HepG2 (cell line): Measurements from ENCODE around the gene JMJD1C. TPM values are rescaled to one million over a fixed set of nuclear protein-coding genes. Genes with fewer than 3 reads are reported as not detected.

ENCODE experiments used
- ATAC-seq: fragments of 200-7000 bp; cut with Tn5 transposase; 3 replicates; pipeline ENCODE4 v1.9.1; 2020; ENCODE audit warnings: mild to moderate bottlenecking, moderate library complexity
- BruUV-seq: library from RNA; stranded (reverse); fragments of 400-500 nt; replicated peaks from 2 replicates; lab custom pipeline; 2021; lab: Mats Ljungman, UMichigan
- CTCF ChIA-PET: fragments of 300-600 bp; formaldehyde crosslinking; extraction: SDS; loops from one replicate; lab custom pipeline; 2021; ENCODE audit warnings: low total read pairs, inconsistent platforms, low intra/inter-chr PET ratio; lab: Yijun Ruan, JAX
- POLR2A ChIA-PET: fragments of 350-600 bp; sonication (Branson Sonifier 250); formaldehyde crosslinking; loops from one replicate; lab custom pipeline; 2020; ENCODE audit warnings: antibody characterized with exemption, inconsistent platforms; lab: Yijun Ruan, JAX
- DNase-seq: peaks from one replicate; pipeline ENCODE4 v3.0.0-alpha.2; 2015; ENCODE audit warnings: low spot score
- FAIRE-seq: peaks from 3 replicates; lab custom pipeline; 2011; peaks lifted over from hg19 to GRCh38; lab: Jason Lieb, UNC
- H2AFZ ChIP-seq: one replicate; pipeline ENCODE4 v1.6.1; 2011; ENCODE audit warnings: low read length, inconsistent platforms
- H3K27ac ChIP-seq: fragments of 300-600 bp; 3 replicates; pipeline ENCODE4 v1.8.0; 2011; ENCODE audit warnings: mixed run types, mild to moderate bottlenecking, mixed read lengths, low read length, inconsistent platforms; ENCODE audit not compliant: insufficient read depth; ENCODE audit errors: extremely low read length
- H3K27me3 ChIP-seq, 2 experiments: fragments of 200-600 bp in 1 of 2; 2 replicates in 1 of 2; 3 replicates in 1 of 2; pipeline versions ENCODE4 v1.6.0 to v1.8.0; 2011; ENCODE audit warnings: low read length in 2 of 2, mild to moderate bottlenecking in 2 of 2, moderate library complexity in 2 of 2, inconsistent platforms in 1 of 2; ENCODE audit not compliant: insufficient read depth in 2 of 2, control insufficient read depth in 1 of 2
- H3K36me3 ChIP-seq, 2 experiments: fragments of 200-600 bp in 1 of 2; replicated peaks in 1 of 2; 2 replicates in 1 of 2; 3 replicates in 1 of 2; pipeline versions ENCODE4 v1.5.1 to v1.8.0; 2011; ENCODE audit warnings: low read length in 2 of 2, inconsistent platforms in 1 of 2; ENCODE audit not compliant: insufficient read depth in 2 of 2, control insufficient read depth in 1 of 2
- H3K4me1 ChIP-seq: 2 replicates; pipeline ENCODE4 v1.5.1; 2012; ENCODE audit warnings: low read length, inconsistent platforms; ENCODE audit not compliant: insufficient read depth
- H3K4me2 ChIP-seq: 2 replicates; pipeline ENCODE4 v1.6.0; 2011; ENCODE audit warnings: low read depth, low read length, inconsistent platforms
- H3K4me3 ChIP-seq, 3 experiments: fragments of 200-600 bp in 1 of 3; sonication (generic), shearing (Covaris generic) in 1 of 3; replicated peaks in 1 of 3; 2 replicates each; pipeline ENCODE4 v1.5.1; 2011 to 2016; ENCODE audit warnings: low read length in 3 of 3, inconsistent platforms in 2 of 3, low read depth in 2 of 3, mild to moderate bottlenecking in 2 of 3, control low read depth in 1 of 3, mixed read lengths in 1 of 3; ENCODE audit not compliant: insufficient read depth in 1 of 3
- H3K79me2 ChIP-seq: one replicate; pipeline ENCODE4 v1.6.1; 2011; ENCODE audit warnings: low read length, inconsistent platforms; ENCODE audit not compliant: insufficient read depth
- H3K9ac ChIP-seq: 2 replicates; pipeline ENCODE4 v1.6.0; 2011; ENCODE audit warnings: mild to moderate bottlenecking, low read depth, low read length, inconsistent platforms; ENCODE audit not compliant: insufficient read depth
- H3K9me3 ChIP-seq: 2 replicates; pipeline ENCODE4 v1.5.1; 2012; ENCODE audit warnings: mild to moderate bottlenecking, low read length
- H4K20me1 ChIP-seq: 2 replicates; pipeline ENCODE4 v1.6.0; 2011; ENCODE audit warnings: inconsistent platforms, mild to moderate bottlenecking, low read length, moderate library complexity; ENCODE audit not compliant: insufficient read depth
- KDM5A ChIP-seq: fragments of 200-600 bp; sonication (generic); IDR thresholded peaks from 2 replicates; pipeline ENCODE4 v1.7.0; 2018; ENCODE audit warnings: antibody characterized with exemption, mild to moderate bottlenecking, low read length, borderline replicate concordance
- POLR2AphosphoS5 ChIP-seq: IDR thresholded peaks from 2 replicates; pipeline ENCODE4 v1.6.1; 2012; ENCODE audit warnings: low read depth, low read length
- ZNF180 ChIP-seq: sonication (generic); formaldehyde crosslinking; IDR thresholded peaks from 2 replicates; pipeline ENCODE4 v1.4.0; 2020; ENCODE audit warnings: low read depth, missing genetic modification reagents, borderline replicate concordance
- ZNF558 ChIP-seq: sonication (generic); formaldehyde crosslinking; IDR thresholded peaks from 2 replicates; pipeline ENCODE4 v1.9.0; 2022; ENCODE audit warnings: mild to moderate bottlenecking, missing genetic modification reagents, borderline replicate concordance
- ZNF639 ChIP-seq: conservative IDR thresholded peaks from 2 replicates; pipeline ENCODE4 v1.6.1; 2018; ENCODE audit warnings: missing genetic modification reagents
- WGBS: methylation state at CpG from one replicate; pipeline ENCODE4 v1.1.6; 2017; ENCODE audit warnings: low lambda C conversion rate; 5-methylcytosine and 5-hydroxymethylcytosine counted together
- in situ Hi-C: cut with HindIII; loops from 2 replicates; pipeline ENCODE4 v1.10.0; 2017; ENCODE audit warnings: low pct_unique_long_range_greater_than_20kb; ENCODE audit not compliant: extremely low pct_ligation_motif_present
- intact Hi-C: fragments of 100-400 bp; cut with micrococcal nuclease; formaldehyde crosslinking; loops from one replicate; pipeline ENCODE4 v1.10.0; 2022; ENCODE audit not compliant: unreplicated experiment
- polyA plus RNA-seq, 8 experiments: library from polyadenylated mRNA; depleted of rRNA in 3 of 8; stranded (reverse) in 7 of 8; unstranded in 1 of 8; fragments of >200 nt; fragmentation: Illumina TruSeq in 4 of 8; extraction: Trizol in 4 of 8; gene quantifications; 2 replicates each; pipeline versions ENCODE4 v1.2.1 to v1.2.3, GENCODE V29; 2011 to 2016; ENCODE audit warnings: low read depth in 4 of 8, missing spikeins in 1 of 8, mixed read lengths in 1 of 8; ENCODE audit not compliant: insufficient read depth in 1 of 8
- total RNA-seq, 5 experiments: library from RNA; depleted of rRNA; stranded (reverse); fragments of >200 nt; fragmentation: Illumina TruSeq; extraction: Trizol; gene quantifications; 2 replicates each; pipeline ENCODE4 v1.2.3, GENCODE V29; 2016; ENCODE audit warnings: low read depth in 1 of 5

Gene JMJD1C
- total and polyA plus RNA-seq, 2 of the 13 experiments (the other 11 are each of a cell fraction or from before 2014, with no cell fraction given): 42.3 to 42.7 TPM

GRCh38 chr10:63192826-63193225, 273.0 kb downstream of the JMJD1C start:
- POLR2A ChIA-PET: no interaction called here
- in situ Hi-C loops (no loop called here), intact Hi-C loops (no loop called here)
- H3K9me3 ChIP-seq: no peaks in the 10 kb centered on the region
- H3K4me2 ChIP-seq: no peak overlapping the region
- CTCF ChIA-PET: no interaction called here
- no peaks in the 10 kb centered on the region; the same call in 1 of the 2 replicates for H4K20me1 ChIP-seq
- H3K27ac ChIP-seq: no peak overlapping the region
- no peaks in the 10 kb centered on the region for H3K79me2 ChIP-seq
- H3K27me3 ChIP-seq: no peaks in the 10 kb centered on the region
- ATAC-seq (no peak), FAIRE-seq (no peak), DNase-seq (no peak)
- H3K4me1 ChIP-seq: no peaks in the 10 kb centered on the region
- H3K4me3 ChIP-seq: no peak overlapping the region
- H3K36me3 ChIP-seq: peaks cover 10 to 68% of the 10 kb centered on the region in 2 experiments; a peak in 4 of 5 replicates
- TF ChIP-seq ZNF639 (no peak), ZNF180 (CRISPR knock-in tag) (no peak), POLR2AphosphoS5 (no peak)
- BruUV-seq: no TSS peak
- 100% methylated on average over 1 of the region's 1 CpG for WGBS
- no peak overlapping the region for H3K9ac ChIP-seq
- no peak overlapping the region for H2AFZ ChIP-seq

- no peak overlapping the region for H3K4me2 ChIP-seq
- no peak overlapping the region for H2AFZ ChIP-seq
- no peaks in the 10 kb centered on the region for H3K9me3 ChIP-seq
- 96% methylated on average over 1 of the region's 1 CpG for WGBS
- H3K36me3 ChIP-seq: peaks cover 13 to 78% of the 10 kb centered on the region in 2 experiments
- no peaks in the 10 kb centered on the region for H3K79me2 ChIP-seq
- POLR2A ChIA-PET: interaction anchor here (1.2 kb wide), 1 partner anchor 9 kb away, joined by 3 read pairs; no protein-coding TSS in a partner anchor
- H3K4me1 ChIP-seq: no peaks in the 10 kb centered on the region
- H3K4me3 ChIP-seq: no peak overlapping the region
- intact Hi-C loops (no loop called here), in situ Hi-C loops (no loop called here)
- no TSS peak for BruUV-seq
- FAIRE-seq (no peak), DNase-seq (no peak), ATAC-seq (peak; percentile 41; the same call in 1 of the 3 replicates)
- H3K27ac ChIP-seq: no peak overlapping the region
- H4K20me1 ChIP-seq: 0 out of 2 replicates have a peak, but pooled peaks cover 2% of the 10 kb centered on the region
- H3K9ac ChIP-seq: no peak overlapping the region
- CTCF ChIA-PET: no interaction called here
- no peaks in the 10 kb centered on the region for H3K27me3 ChIP-seq
- TF ChIP-seq ZNF558 (no peak), KDM5A (no peak)
These were observed 290.2 kb downstream of the JMJD1C start for GRCh38 chr10:63175534-63175933.
